Astrocyte (in vitro differentiated cells and primary cell): Measurements from ENCODE around the gene ADAMTSL5.
"Not testable (repeated sequence)": the region's sequence is repeated elsewhere in the genome, so short reads cannot be mapped to it uniquely, and the experiment has no call there.

Source experiments
- CTCF ChIP-seq: IDR thresholded peaks from 2 replicates; pipeline ENCODE4 v1.5.1; 2011; ENCODE audit warnings: low read depth, mild to moderate bottlenecking, inconsistent platforms, low read length, moderate library complexity; ENCODE audit not compliant: insufficient read depth
- EZH2 ChIP-seq: IDR thresholded peaks from 2 replicates; pipeline ENCODE4 v1.6.1; 2012; ENCODE audit warnings: mild to moderate bottlenecking, low read length, inconsistent platforms; ENCODE audit not compliant: insufficient read depth

DNA sequence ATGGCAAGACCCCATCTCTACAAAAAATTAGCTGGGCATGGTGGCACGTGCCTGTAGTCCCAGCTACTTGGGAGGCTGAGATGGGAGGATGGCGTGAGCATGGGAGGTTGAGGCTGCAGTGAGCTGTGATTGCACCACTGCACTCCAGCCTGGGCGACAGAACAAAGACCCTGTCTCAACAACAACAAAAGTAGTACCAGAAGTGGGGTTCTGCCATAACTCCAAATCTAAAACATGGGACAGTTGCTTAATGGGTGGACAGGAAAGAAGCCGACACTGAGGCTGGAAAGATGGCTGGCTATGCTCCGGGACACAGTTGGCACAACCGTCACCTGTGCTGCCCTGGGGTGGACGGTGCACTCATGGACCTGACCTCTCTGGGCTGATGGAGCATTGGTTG is 22.9 kb upstream of the ADAMTSL5 start:
- TF ChIP-seq CTCF, EZH2: not testable (repeated sequence)
